Fibroblast of the aortic adventitia (primary cell): ENCODE results near the gene ZMIZ1. TPM values are rescaled to one million over a fixed set of nuclear protein-coding genes. Genes with fewer than 3 reads are reported as not detected.

Experiments used
- DNase-seq: peaks from one replicate; pipeline ENCODE4 v3.0.0-alpha.2; 2010; ENCODE audit warnings: low read depth
- H3K4me3 ChIP-seq: 2 replicates; pipeline ENCODE4 v1.5.1; 2011; ENCODE audit warnings: low read depth, mild to moderate bottlenecking, control low read depth, low read length, moderate library complexity
- total RNA-seq: library from RNA; depleted of rRNA; stranded (reverse); fragments of >200 nt; gene quantifications from 2 replicates; pipeline ENCODE4 v1.2.3, GENCODE V29; 2012; ENCODE audit warnings: low replicate concordance
- TF ChIP-seq, protein P1 (sequence below): IDR thresholded peaks from 2 replicates; pipeline ENCODE4 v1.5.1; 2011; ENCODE audit warnings: mild to moderate bottlenecking, low read length, control low read depth, inconsistent platforms; ENCODE audit not compliant: insufficient read depth

The ZMIZ1 gene
- total RNA-seq, 1 donor = 28.1 TPM

DNA sequence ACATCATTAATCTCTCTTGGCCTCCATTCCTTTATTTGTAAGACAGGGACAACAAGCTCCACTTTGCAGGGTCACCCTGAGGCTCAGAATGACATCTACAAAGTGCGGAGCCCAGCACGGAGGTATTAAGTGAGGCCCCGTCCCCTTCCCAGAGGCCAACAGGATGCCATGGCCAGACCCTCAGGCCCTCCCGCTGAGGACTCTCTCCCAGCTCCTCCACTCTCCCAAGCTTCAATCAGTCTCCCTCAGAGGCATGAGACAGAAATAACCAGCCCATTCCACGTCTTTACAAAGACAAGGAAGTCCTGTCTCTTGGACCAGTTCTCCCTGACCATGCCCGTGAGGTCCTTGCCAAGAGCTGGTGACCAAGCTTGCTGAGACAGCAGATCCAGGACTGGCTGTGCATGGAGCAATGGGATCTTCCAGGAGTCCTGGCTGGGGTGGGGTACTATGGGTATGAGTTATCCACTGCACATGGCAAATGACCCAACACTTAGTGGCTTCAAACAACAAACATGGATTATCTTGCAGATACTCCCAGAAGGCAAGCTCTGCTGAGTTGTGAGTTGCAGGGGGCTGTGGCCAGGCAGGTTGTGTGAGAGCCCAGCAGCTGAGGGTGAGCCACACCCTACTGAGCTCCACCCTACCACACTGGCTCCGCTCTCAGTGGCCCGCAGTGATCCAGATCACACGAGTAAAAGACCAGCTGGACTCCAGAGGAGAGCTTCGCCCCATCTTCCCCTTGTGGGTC is 274.2 kb downstream of the ZMIZ1 start:
- TF ChIP-seq, protein P1, sequence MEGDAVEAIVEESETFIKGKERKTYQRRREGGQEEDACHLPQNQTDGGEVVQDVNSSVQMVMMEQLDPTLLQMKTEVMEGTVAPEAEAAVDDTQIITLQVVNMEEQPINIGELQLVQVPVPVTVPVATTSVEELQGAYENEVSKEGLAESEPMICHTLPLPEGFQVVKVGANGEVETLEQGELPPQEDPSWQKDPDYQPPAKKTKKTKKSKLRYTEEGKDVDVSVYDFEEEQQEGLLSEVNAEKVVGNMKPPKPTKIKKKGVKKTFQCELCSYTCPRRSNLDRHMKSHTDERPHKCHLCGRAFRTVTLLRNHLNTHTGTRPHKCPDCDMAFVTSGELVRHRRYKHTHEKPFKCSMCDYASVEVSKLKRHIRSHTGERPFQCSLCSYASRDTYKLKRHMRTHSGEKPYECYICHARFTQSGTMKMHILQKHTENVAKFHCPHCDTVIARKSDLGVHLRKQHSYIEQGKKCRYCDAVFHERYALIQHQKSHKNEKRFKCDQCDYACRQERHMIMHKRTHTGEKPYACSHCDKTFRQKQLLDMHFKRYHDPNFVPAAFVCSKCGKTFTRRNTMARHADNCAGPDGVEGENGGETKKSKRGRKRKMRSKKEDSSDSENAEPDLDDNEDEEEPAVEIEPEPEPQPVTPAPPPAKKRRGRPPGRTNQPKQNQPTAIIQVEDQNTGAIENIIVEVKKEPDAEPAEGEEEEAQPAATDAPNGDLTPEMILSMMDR = no peak
- peak; percentile 38 for DNase-seq
- H3K4me3 ChIP-seq = no peak overlapping the region

DNA sequence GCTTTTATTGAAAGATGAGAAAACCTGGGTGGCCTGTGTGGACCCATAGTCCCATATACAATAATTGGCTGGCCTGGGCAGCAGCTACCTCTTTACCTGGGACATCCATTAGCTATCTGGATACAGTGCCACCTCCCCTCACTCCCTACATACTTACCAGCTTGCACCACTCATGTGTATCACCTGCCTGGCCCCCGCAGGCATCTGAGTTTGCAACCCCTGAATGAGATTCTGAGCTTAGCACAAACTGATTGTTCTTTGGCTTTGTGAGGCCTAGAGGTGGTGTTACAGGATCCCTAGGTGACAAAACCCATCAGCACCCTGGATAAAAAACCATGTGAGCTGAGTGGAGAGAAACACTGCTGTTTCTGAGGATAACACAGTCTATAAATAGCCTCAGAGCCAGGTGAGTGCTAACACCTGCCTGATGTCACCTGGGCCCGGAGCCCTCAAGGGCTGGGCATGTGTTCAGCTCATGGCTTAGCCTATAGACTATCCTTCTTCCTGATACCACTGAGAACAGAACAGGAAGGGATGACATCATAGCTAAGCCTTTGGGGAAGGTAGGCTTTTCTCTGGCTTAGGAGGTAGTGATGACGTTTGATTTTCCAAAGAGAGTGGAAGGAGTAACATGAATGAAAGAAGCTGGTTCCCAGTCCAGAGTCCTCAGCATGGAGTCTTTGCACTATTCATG is 275.9 kb downstream of the ZMIZ1 start:
- TF ChIP-seq, protein P1 = no peak
- H3K4me3 ChIP-seq = no peak overlapping the region
- no peak for DNase-seq

DNA sequence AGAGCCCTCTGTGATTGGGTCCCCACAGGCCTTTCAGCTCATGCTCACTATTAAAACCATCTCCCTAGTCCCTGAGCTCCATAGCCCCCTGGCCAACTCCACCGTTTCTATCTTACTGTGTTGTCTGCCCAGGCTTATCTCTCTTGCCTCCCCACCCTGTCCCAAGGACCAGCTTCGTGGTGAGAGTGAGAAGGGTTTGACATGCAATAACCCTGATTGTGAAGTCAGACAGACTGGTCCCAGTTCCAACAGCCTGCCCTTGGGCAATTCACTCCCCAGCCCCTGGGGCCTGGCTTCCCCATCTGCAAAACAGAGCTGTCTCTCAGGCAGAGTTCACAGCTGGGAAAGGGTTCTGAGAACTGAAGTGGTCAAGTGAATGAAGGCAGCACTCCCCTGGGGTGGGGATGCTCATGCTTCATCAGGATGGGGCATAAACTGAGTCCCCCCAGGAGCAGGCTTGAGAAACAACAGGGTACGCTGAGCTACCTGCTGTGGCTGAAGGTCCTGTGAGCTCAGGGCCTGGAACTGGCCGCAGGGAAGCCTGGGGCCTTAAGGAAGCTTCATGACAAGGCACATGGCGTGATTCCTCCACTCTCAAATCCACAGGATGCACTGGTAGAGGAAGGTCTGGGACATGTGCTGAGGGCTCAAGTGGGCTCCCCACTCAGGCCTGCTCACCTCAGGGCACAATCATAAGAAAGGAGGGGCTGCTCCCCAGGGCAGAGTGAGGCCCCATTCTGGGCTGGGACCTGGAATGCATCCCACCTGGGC is 276.7 kb downstream of the ZMIZ1 start:
- TF ChIP-seq, protein P1 = no peak
- peak; percentile 56 for DNase-seq
- H3K4me3 ChIP-seq = no peak overlapping the region

DNA sequence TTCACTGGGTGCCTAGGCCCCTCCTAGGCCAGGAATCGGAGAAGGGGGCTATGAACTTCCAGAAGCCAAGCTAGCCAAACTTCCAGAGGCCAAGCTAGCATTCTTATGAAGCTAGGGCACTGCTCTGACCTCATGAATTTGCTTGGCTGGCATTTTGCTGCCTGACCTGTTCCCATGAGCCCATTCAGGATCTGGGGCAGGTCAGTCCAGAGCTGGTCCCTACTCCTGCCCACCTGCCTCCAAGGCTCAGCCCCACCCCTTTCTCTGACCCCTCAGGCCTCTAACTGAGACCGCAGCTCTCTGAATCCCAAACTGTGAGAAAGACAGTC is 277.2 kb downstream of the ZMIZ1 start:
- H3K4me3 ChIP-seq = no peak overlapping the region
- TF ChIP-seq, protein P1 = no peak
- DNase-seq = no peak

DNA sequence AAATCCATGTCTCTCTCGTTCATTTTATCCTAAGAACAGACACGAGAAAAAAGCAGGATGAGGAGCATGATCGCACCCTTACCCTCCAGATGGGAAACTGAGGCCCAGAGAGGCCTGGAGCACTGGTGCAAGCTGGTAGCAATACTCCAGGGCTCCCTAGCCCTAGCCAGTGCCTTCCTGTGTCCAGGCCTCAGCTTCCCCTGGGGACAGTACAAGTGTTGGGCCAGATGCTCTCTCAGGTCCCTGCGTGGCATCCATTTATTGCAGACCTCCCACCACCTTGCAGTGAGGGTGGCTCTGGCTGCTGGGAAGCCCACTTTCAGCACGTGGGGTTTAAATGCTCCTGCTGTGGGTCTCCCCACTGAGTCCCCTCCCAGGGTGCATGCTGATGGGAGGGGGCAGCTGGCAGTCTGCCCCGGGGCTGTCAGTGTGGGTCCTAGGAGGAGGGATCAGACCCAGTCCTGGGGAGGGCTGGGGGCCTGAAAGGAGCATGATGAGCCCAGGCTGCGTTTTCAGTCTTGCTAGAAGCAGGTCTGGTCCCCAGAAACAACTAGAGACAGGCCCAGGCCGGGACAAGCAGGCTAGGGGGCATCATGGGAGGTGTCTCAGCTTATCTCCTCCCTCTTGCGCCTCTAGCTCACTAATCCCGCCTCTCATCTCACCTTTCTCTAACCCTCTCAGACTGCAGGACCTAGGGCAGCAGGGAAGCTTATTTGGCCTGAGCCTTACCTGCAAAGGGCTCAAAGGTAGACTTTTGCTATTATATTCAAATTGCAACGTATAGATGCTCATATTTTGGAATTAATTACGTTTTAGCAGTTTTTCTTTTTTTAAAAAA is 277.8 kb downstream of the ZMIZ1 start:
- TF ChIP-seq, protein P1 = no peak
- no peak overlapping the region for H3K4me3 ChIP-seq
- no peak for DNase-seq

DNA sequence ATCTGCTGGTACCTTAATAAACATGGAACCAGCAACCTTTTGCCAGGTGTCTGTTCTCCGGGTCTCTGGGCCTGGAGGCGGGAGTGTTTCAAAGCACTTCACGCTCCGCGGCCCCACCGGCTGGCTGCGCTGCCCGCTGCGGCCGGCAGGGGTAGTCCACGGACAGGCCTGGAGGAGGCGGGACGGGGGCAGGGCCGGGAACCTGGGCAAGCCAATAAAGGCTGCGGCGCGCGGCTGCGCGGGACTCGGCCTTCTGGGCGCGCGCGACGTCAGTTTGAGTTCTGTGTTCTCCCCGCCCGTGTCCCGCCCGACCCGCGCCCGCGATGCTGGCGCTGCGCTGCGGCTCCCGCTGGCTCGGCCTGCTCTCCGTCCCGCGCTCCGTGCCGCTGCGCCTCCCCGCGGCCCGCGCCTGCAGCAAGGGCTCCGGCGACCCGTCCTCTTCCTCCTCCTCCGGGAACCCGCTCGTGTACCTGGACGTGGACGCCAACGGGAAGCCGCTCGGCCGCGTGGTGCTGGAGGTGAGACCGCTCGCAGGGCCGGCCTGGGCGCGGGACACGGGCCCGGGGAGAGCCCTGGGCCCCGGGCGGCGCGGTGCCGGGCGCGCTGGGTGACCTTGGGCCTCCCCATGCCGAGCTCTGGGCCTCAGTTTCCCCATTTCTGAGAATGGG is 278.6 kb downstream of the ZMIZ1 start, which contains the start of gene PPIF:
PPIF (plus strand) TSS at position 244 of the 668 bp plus-strand sequence; CDS start at position 324, 80 bp downstream.
- H3K4me3 ChIP-seq = peak within 1 kb of the TSS; percentile 84
- TF ChIP-seq, protein P1 = peak; percentile 84
- DNase-seq = peak; percentile 87
